Effector memory CD4-positive, alpha-beta T cell (primary cell): ENCODE measurements around the gene PSMD8.

Source experiments
- DNase-seq, 3 donors: peaks; one replicate each; pipeline ENCODE4 v3.0.0-alpha.2; 2020
- H3K27ac ChIP-seq: 2 replicates; pipeline ENCODE4 v1.7.0; 2013; ENCODE audit warnings: mild to moderate bottlenecking, low read length, moderate library complexity; ENCODE audit not compliant: insufficient read depth, poor library complexity, severe bottlenecking
- H3K27me3 ChIP-seq: replicated peaks from 2 replicates; pipeline ENCODE4 v1.7.0; 2013; ENCODE audit warnings: mild to moderate bottlenecking, low read length; ENCODE audit not compliant: insufficient read depth, control insufficient read depth, poor library complexity, severe bottlenecking
- H3K36me3 ChIP-seq: 2 replicates; pipeline ENCODE4 v1.7.0; 2013; ENCODE audit warnings: mild to moderate bottlenecking, low read length, moderate library complexity; ENCODE audit not compliant: control insufficient read depth, insufficient read depth
- H3K4me1 ChIP-seq: 2 replicates; pipeline ENCODE4 v1.7.0; 2013; ENCODE audit warnings: low read length, mild to moderate bottlenecking; ENCODE audit not compliant: control insufficient read depth, insufficient read depth, poor library complexity, severe bottlenecking
- H3K4me3 ChIP-seq: 2 replicates; pipeline ENCODE4 v1.7.0; 2013; ENCODE audit warnings: low read length, low read depth, mild to moderate bottlenecking; ENCODE audit not compliant: insufficient read depth, poor library complexity, severe bottlenecking
- H3K9me3 ChIP-seq: 2 replicates; pipeline ENCODE4 v1.7.0; 2013; ENCODE audit warnings: mild to moderate bottlenecking, low read length, moderate library complexity; ENCODE audit not compliant: control insufficient read depth

PSMD8 gene

GRCh38 chr19:38346837-38347236 lies 27.5 kb upstream of the PSMD8 start:
- no peaks in the 10 kb centered on the region for H3K27me3 ChIP-seq
- no peaks in the 10 kb centered on the region for H3K36me3 ChIP-seq
- H3K27ac ChIP-seq: no peak overlapping the region
- no peak for DNase-seq
- H3K9me3 ChIP-seq: no peaks in the 10 kb centered on the region
- no peaks in the 10 kb centered on the region for H3K4me1 ChIP-seq
- H3K4me3 ChIP-seq: no peak overlapping the region

- Histone ChIP-seq H3K9me3 (no peaks in the 10 kb centered on the region), H3K27me3 (no peaks in the 10 kb centered on the region), H3K4me3 (no peak overlapping the region), H3K36me3 (no peaks in the 10 kb centered on the region), H3K4me1 (no peaks in the 10 kb centered on the region), H3K27ac (no peak overlapping the region)
- DNase-seq: no peak
These were observed 23.5 kb upstream of the PSMD8 start for GRCh38 chr19:38350883-38351282.

GRCh38 chr19:38351865-38352395 lies 22.4 kb upstream of the PSMD8 start:
- Histone ChIP-seq H3K4me1 (no peaks in the 10 kb centered on the region), H3K27ac (no peak overlapping the region), H3K9me3 (no peaks in the 10 kb centered on the region), H3K36me3 (no peaks in the 10 kb centered on the region), H3K27me3 (no peaks in the 10 kb centered on the region), H3K4me3 (no peak overlapping the region)
- DNase-seq: no peak

GRCh38 chr19:38352611-38353010 lies 21.8 kb upstream of the PSMD8 start:
- H3K27ac ChIP-seq: no peak overlapping the region
- no peak for DNase-seq
- no peaks in the 10 kb centered on the region for H3K36me3 ChIP-seq
- H3K4me1 ChIP-seq: no peaks in the 10 kb centered on the region
- H3K9me3 ChIP-seq: no peaks in the 10 kb centered on the region
- H3K27me3 ChIP-seq: no peaks in the 10 kb centered on the region
- no peak overlapping the region for H3K4me3 ChIP-seq

- no peak overlapping the region for H3K4me3 ChIP-seq
- no peaks in the 10 kb centered on the region for H3K36me3 ChIP-seq
- H3K9me3 ChIP-seq: no peaks in the 10 kb centered on the region
- H3K27ac ChIP-seq: no peak overlapping the region
- DNase-seq: no peak
- H3K27me3 ChIP-seq: no peaks in the 10 kb centered on the region
- H3K4me1 ChIP-seq: no peaks in the 10 kb centered on the region
These were observed 18.3 kb upstream of the PSMD8 start for GRCh38 chr19:38355728-38356725.

- DNase-seq: no peak
- no peaks in the 10 kb centered on the region for H3K36me3 ChIP-seq
- H3K27ac ChIP-seq: no peak overlapping the region
- no peaks in the 10 kb centered on the region for H3K27me3 ChIP-seq
- peaks cover 14% of the 10 kb centered on the region for H3K4me1 ChIP-seq
- H3K9me3 ChIP-seq: no peaks in the 10 kb centered on the region
- no peak overlapping the region for H3K4me3 ChIP-seq
These were observed 16.3 kb upstream of the PSMD8 start for GRCh38 chr19:38358071-38358470.

GRCh38 chr19:38359242-38360021 lies 14.9 kb upstream of the PSMD8 start:
- no peak overlapping the region for H3K4me3 ChIP-seq
- H3K27me3 ChIP-seq: no peaks in the 10 kb centered on the region
- H3K27ac ChIP-seq: no peak overlapping the region
- no peak for DNase-seq
- peaks cover 15% of the 10 kb centered on the region for H3K4me1 ChIP-seq
- no peaks in the 10 kb centered on the region for H3K36me3 ChIP-seq
- no peaks in the 10 kb centered on the region for H3K9me3 ChIP-seq

- H3K4me1 ChIP-seq: peaks cover 15% of the 10 kb centered on the region
- H3K27me3 ChIP-seq: no peaks in the 10 kb centered on the region
- no peak overlapping the region for H3K27ac ChIP-seq
- no peaks in the 10 kb centered on the region for H3K9me3 ChIP-seq
- DNase-seq: no peak
- H3K4me3 ChIP-seq: no peak overlapping the region
- H3K36me3 ChIP-seq: no peaks in the 10 kb centered on the region
These were observed 14.0 kb upstream of the PSMD8 start for GRCh38 chr19:38360351-38360750.

- no peak for DNase-seq
- H3K9me3 ChIP-seq: no peaks in the 10 kb centered on the region
- no peak overlapping the region for H3K27ac ChIP-seq
- H3K27me3 ChIP-seq: no peaks in the 10 kb centered on the region
- no peaks in the 10 kb centered on the region for H3K36me3 ChIP-seq
- peaks cover 15% of the 10 kb centered on the region for H3K4me1 ChIP-seq
- H3K4me3 ChIP-seq: peak overlapping the region; percentile 70
These were observed 13.3 kb upstream of the PSMD8 start for GRCh38 chr19:38360839-38361631.
